Stimulated activated effector memory CD8-positive, alpha-beta T cell treated with anti-CD3 and anti-CD28 coated beads, Interleukin-12 subunit alpha, Interleukin-12 subunit beta, amount 100 ng/mL, for 72 hours (primary cell): ENCODE data around the gene VWA1.
"Not testable (repeated sequence)": the region's sequence is repeated elsewhere in the genome, so short reads cannot be mapped to it uniquely, and the experiment has no call there.

Experiments used
- ATAC-seq: fragments of 150-1000 bp; cut with Tn5 transposase; 2 replicates; pipeline ENCODE4 v1.10.0; 2021
- DNase-seq, 2 donors: peaks; one replicate each; pipeline ENCODE4 v3.0.0; 2021 to 2022; ENCODE audit warnings: low spot score in 2 of 2
- H3K27ac Mint-ChIP-seq: one replicate; pipeline ENCODE4 v1.8.0; 2022; ENCODE audit warnings: mild to moderate bottlenecking, mixed read lengths
- H3K36me3 Mint-ChIP-seq: one replicate; pipeline ENCODE4 v1.8.0; 2022; ENCODE audit warnings: mild to moderate bottlenecking, mixed read lengths
- H3K4me1 Mint-ChIP-seq: one replicate; pipeline ENCODE4 v1.8.0; 2022; ENCODE audit warnings: mixed read lengths
- H3K4me3 Mint-ChIP-seq: one replicate; pipeline ENCODE4 v1.8.0; 2022; ENCODE audit warnings: mild to moderate bottlenecking, mixed read lengths
- H3K9me3 Mint-ChIP-seq: one replicate; pipeline ENCODE4 v1.8.0; 2022; ENCODE audit warnings: mixed read lengths

VWA1 gene

GRCh38 chr1:1451696-1452364 is 16.3 kb downstream of the VWA1 start:
- no peak for ATAC-seq
- H3K4me1 Mint-ChIP-seq, result no peaks in the 10 kb centered on the region
- H3K9me3 Mint-ChIP-seq, result no peaks in the 10 kb centered on the region

GRCh38 chr1:1452365-1452739 is 16.9 kb downstream of the VWA1 start:
- not testable (repeated sequence) for H3K4me3 Mint-ChIP-seq, ATAC-seq, H3K36me3 Mint-ChIP-seq, DNase-seq, H3K27ac Mint-ChIP-seq, H3K9me3 Mint-ChIP-seq, H3K4me1 Mint-ChIP-seq

More at GRCh38 chr1:1451696-1452364, 16.3 kb downstream of the VWA1 start:
- Mint-ChIP-seq H3K36me3 (no peaks in the 10 kb centered on the region), H3K4me3 (no peak overlapping the region), H3K27ac (no peak overlapping the region)
- no peak for DNase-seq

- Mint-ChIP-seq H3K9me3 (no peaks in the 10 kb centered on the region), H3K27ac (no peak overlapping the region), H3K4me1 (no peaks in the 10 kb centered on the region), H3K36me3 (no peaks in the 10 kb centered on the region), H3K4me3 (no peak overlapping the region)
- no peak for DNase-seq
- no peak for ATAC-seq
These were observed 17.4 kb downstream of the VWA1 start for GRCh38 chr1:1452882-1453281.

GRCh38 chr1:1454286-1455056 is 19.0 kb downstream of the VWA1 start:
- not testable (repeated sequence) for DNase-seq, H3K4me1 Mint-ChIP-seq, ATAC-seq, H3K9me3 Mint-ChIP-seq, H3K36me3 Mint-ChIP-seq, H3K4me3 Mint-ChIP-seq, H3K27ac Mint-ChIP-seq

GRCh38 chr1:1455366-1455884 is 19.9 kb downstream of the VWA1 start:
- H3K9me3 Mint-ChIP-seq, result no peaks in the 10 kb centered on the region
- H3K27ac Mint-ChIP-seq, result no peak overlapping the region
- H3K4me3 Mint-ChIP-seq, result no peak overlapping the region
- no peaks in the 10 kb centered on the region for H3K36me3 Mint-ChIP-seq
- H3K4me1 Mint-ChIP-seq, result no peaks in the 10 kb centered on the region
- ATAC-seq (no peak), DNase-seq (no peak)

GRCh38 chr1:1455934-1456333 is 20.4 kb downstream of the VWA1 start:
- H3K4me1 Mint-ChIP-seq, ATAC-seq, DNase-seq, H3K4me3 Mint-ChIP-seq, H3K27ac Mint-ChIP-seq, H3K36me3 Mint-ChIP-seq, H3K9me3 Mint-ChIP-seq: not testable (repeated sequence)

GRCh38 chr1:1456683-1457255 is 21.3 kb downstream of the VWA1 start:
- not testable (repeated sequence) for H3K9me3 Mint-ChIP-seq, H3K36me3 Mint-ChIP-seq, ATAC-seq, H3K4me3 Mint-ChIP-seq, H3K4me1 Mint-ChIP-seq, H3K27ac Mint-ChIP-seq, DNase-seq

GRCh38 chr1:1459156-1459555 is 23.7 kb downstream of the VWA1 start:
- not testable (repeated sequence) for H3K27ac Mint-ChIP-seq, H3K4me1 Mint-ChIP-seq, H3K36me3 Mint-ChIP-seq, H3K4me3 Mint-ChIP-seq, H3K9me3 Mint-ChIP-seq, DNase-seq, ATAC-seq

GRCh38 chr1:1459711-1460110 is 24.2 kb downstream of the VWA1 start:
- H3K27ac Mint-ChIP-seq, H3K9me3 Mint-ChIP-seq, H3K4me3 Mint-ChIP-seq, ATAC-seq, DNase-seq, H3K36me3 Mint-ChIP-seq, H3K4me1 Mint-ChIP-seq: not testable (repeated sequence)

GRCh38 chr1:1460540-1461130 is 25.1 kb downstream of the VWA1 start:
- H3K4me1 Mint-ChIP-seq, result no peaks in the 10 kb centered on the region
- DNase-seq, result no peak
- no peaks in the 10 kb centered on the region for H3K36me3 Mint-ChIP-seq
- no peaks in the 10 kb centered on the region for H3K9me3 Mint-ChIP-seq
- H3K4me3 Mint-ChIP-seq, result no peak overlapping the region
- no peak for ATAC-seq
- no peak overlapping the region for H3K27ac Mint-ChIP-seq

GRCh38 chr1:1461721-1462317 is 26.3 kb downstream of the VWA1 start:
- no peaks in the 10 kb centered on the region for H3K9me3 Mint-ChIP-seq
- DNase-seq (no peak), ATAC-seq (peak; percentile 3)
- no peaks in the 10 kb centered on the region for H3K4me1 Mint-ChIP-seq
- H3K4me3 Mint-ChIP-seq, result peak overlapping the region; percentile 62
- peak overlapping the region; percentile 43 for H3K27ac Mint-ChIP-seq
- no peaks in the 10 kb centered on the region for H3K36me3 Mint-ChIP-seq

- Mint-ChIP-seq H3K36me3 (no peaks in the 10 kb centered on the region), H3K27ac (peak overlapping the region; percentile 43), H3K9me3 (no peaks in the 10 kb centered on the region), H3K4me1 (no peaks in the 10 kb centered on the region), H3K4me3 (peak overlapping the region; percentile 62)
- DNase-seq (no peak), ATAC-seq (peak; percentile 74)
These were observed 27.0 kb downstream of the VWA1 start for GRCh38 chr1:1462318-1462966.

- Mint-ChIP-seq H3K4me3 (no peak overlapping the region), H3K4me1 (no peaks in the 10 kb centered on the region)
These were observed 27.8 kb downstream of the VWA1 start for GRCh38 chr1:1463312-1463711.

GRCh38 chr1:1468196-1468985 is 32.9 kb downstream of the VWA1 start:
- not testable (repeated sequence) for H3K4me3 Mint-ChIP-seq, ATAC-seq, H3K36me3 Mint-ChIP-seq, H3K9me3 Mint-ChIP-seq, H3K27ac Mint-ChIP-seq, H3K4me1 Mint-ChIP-seq, DNase-seq

More at GRCh38 chr1:1463312-1463711, 27.8 kb downstream of the VWA1 start:
- Mint-ChIP-seq H3K27ac (no peak overlapping the region), H3K36me3 (no peaks in the 10 kb centered on the region), H3K9me3 (no peaks in the 10 kb centered on the region)
- no peak for DNase-seq
- no peak for ATAC-seq
